ENCODE results near the gene TSPAN14. TPM values are rescaled to one million over a fixed set of nuclear protein-coding genes. Genes with fewer than 3 reads are reported as not detected.

Gene TSPAN14
- total and polyA plus RNA-seq, 2 of the 8 experiments (the other 6 are each of a cell fraction or from before 2014, with no cell fraction given), result 47.4 to 57.8 TPM

DNA sequence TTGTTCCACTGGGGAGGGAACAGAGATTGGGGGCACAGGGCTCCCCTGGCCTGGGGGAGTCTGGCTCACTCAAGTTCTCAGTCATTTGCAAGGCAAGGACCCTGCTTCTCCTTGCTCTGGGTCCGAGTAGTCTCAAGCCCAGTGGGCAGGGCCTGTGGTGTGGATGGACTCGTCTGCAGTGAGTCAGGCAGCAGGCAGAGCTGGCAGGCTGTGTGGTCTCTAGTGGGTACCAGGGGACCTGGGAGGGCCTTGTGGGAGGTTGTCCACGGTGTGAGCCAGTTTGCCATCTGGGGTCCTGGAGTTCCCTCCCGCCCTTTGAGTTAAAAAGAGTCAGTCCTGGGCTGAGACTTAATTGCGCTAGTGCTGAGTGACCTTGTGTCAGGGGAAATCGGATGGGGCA lies 74.8 kb downstream of the TSPAN14 start (continued):
- no peak for TF ChIP-seq SUZ12 (IDR thresholded peaks at IDR 0.05; ENCODE audit: low read length)
- TF ChIP-seq RAD21 (IDR thresholded peaks at IDR 0.05 in 1 of 2, conservative IDR thresholded peaks at IDR 0.05 in 1 of 2; ENCODE audit: low read depth in 2 of 2, low read length in 2 of 2), result no peak
- TF ChIP-seq RNF2 (IDR thresholded peaks at IDR 0.05; ENCODE audit: borderline replicate concordance, low read depth, low read length, missing control alignments, poor library complexity, severe bottlenecking), result no peak
- TF ChIP-seq, protein P1, sequence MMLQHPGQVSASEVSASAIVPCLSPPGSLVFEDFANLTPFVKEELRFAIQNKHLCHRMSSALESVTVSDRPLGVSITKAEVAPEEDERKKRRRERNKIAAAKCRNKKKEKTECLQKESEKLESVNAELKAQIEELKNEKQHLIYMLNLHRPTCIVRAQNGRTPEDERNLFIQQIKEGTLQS (IDR thresholded peaks at IDR 0.05; ENCODE audit: insufficient read depth, low read depth, low read length), result no peak
- no peak for TF ChIP-seq GABPA (IDR thresholded peaks at IDR 0.05; ENCODE audit: borderline replicate concordance, insufficient read depth, low read length)
- TF ChIP-seq, protein P2, sequence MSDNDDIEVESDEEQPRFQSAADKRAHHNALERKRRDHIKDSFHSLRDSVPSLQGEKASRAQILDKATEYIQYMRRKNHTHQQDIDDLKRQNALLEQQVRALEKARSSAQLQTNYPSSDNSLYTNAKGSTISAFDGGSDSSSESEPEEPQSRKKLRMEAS (IDR thresholded peaks at IDR 0.05), result no peak
- TF ChIP-seq RBBP5 (IDR thresholded peaks at IDR 0.05; ENCODE audit: borderline replicate concordance, low read depth, low read length), result no peak
